Esophagus squamous epithelium (tissue), 5 donors: Measurements from ENCODE around the gene C9orf85. TPM values are rescaled to one million over a fixed set of nuclear protein-coding genes. Genes with fewer than 3 reads are reported as not detected.

ENCODE experiments used
- DNase-seq: peaks from one replicate; lab custom pipeline; 2025; lab: John Stamatoyannopoulos, UW
- H3K27ac ChIP-seq, 4 donors: fragments of 200-600 bp; sonication (generic); one replicate each; pipeline ENCODE4 v1.5.1; 2016 to 2019; ENCODE audit warnings: mild to moderate bottlenecking in 1 of 4
- H3K27me3 ChIP-seq, 4 donors: fragments of 200-600 bp; sonication (generic); 1 replicate in 3 of 4; 2 replicates in 1 of 4; pipeline versions ENCODE4 v1.5.1 to v1.6.0; 2017 to 2021; ENCODE audit warnings: antibody characterized with exemption in 1 of 4
- H3K36me3 ChIP-seq, 3 donors: fragments of 200-600 bp; sonication (generic); one replicate each; pipeline ENCODE4 v1.5.1; 2016 to 2019
- H3K4me1 ChIP-seq, 3 donors: fragments of 200-600 bp; sonication (generic); one replicate each; pipeline ENCODE4 v1.5.1; 2017 to 2019
- H3K4me3 ChIP-seq, 4 donors: fragments of 200-600 bp; sonication (generic); 1 replicate in 3 of 4; 2 replicates in 1 of 4; pipeline ENCODE4 v1.5.1; 2016 to 2019; ENCODE audit warnings: mild to moderate bottlenecking in 2 of 4, moderate library complexity in 1 of 4
- H3K9me3 ChIP-seq, 3 donors: fragments of 200-600 bp; sonication (generic); one replicate each; pipeline ENCODE4 v1.5.1; 2016 to 2019
- CTCF ChIP-seq, 6 experiments: fragments of 450-650 bp in 4 of 6; fragments of 200-600 bp in 2 of 6; sonication (generic) in 2 of 6; IDR thresholded peaks; one replicate each; pipeline ENCODE4 v1.5.1; 2016 to 2019; ENCODE audit warnings: antibody characterized with exemption in 6 of 6, mild to moderate bottlenecking in 4 of 6, moderate library complexity in 4 of 6
- POLR2A ChIP-seq, 4 donors: fragments of 450-650 bp; IDR thresholded peaks; one replicate each; pipeline ENCODE4 v1.6.1; 2017; ENCODE audit warnings: antibody characterized with exemption in 4 of 4, mild to moderate bottlenecking in 4 of 4, moderate library complexity in 3 of 4
- WGBS, 2 donors: methylation state at CpG; one replicate each; pipeline ENCODE4 v1.1.5; 2018; 5-methylcytosine and 5-hydroxymethylcytosine counted together
- intact Hi-C: fragments of 100-400 bp; cut with DNase I; formaldehyde crosslinking; loops from one replicate; pipeline ENCODE4 v1.15.0; 2022
- total RNA-seq, 4 donors: library from RNA; depleted of rRNA; stranded (reverse); fragments of >200 nt; gene quantifications; one replicate each; pipeline ENCODE4 v1.1.0, GENCODE V29; 2016
- donor health status: DM: yes; HTN: yes; CAD: no.

Gene C9orf85
- total RNA-seq, 4 donors from 2014 or later, result 9.1 to 12.8 (median 10.4) TPM

- no peaks in the 10 kb centered on the region for H3K4me1 ChIP-seq
- 61 to 65% methylated on average over 2 of the region's 2 CpGs for WGBS, 2 donors
- TF ChIP-seq CTCF (IDR thresholded peaks at IDR 0.05), result no peak
- TF ChIP-seq POLR2A (IDR thresholded peaks at IDR 0.05), result no peak
- H3K27me3 ChIP-seq, result no peaks in the 10 kb centered on the region
- no peak overlapping the region for H3K27ac ChIP-seq
- peaks cover 0 to 16% (median 0%) of the 10 kb centered on the region in 3 donors for H3K36me3 ChIP-seq
- no peaks in the 10 kb centered on the region for H3K9me3 ChIP-seq
- DNase-seq, result no peak
- no peak overlapping the region for H3K4me3 ChIP-seq
- intact Hi-C loops, result no loop called here
Measured at GRCh38 chr9:71984403-71984802, 73.0 kb downstream of the C9orf85 start.

- H3K27me3 ChIP-seq, result no peaks in the 10 kb centered on the region
- intact Hi-C loops, result no loop called here
- no peaks in the 10 kb centered on the region for H3K9me3 ChIP-seq
- DNase-seq, result no peak
- 86 to 89% methylated on average over 7 of the region's 7 CpGs for WGBS, 2 donors
- H3K36me3 ChIP-seq, result peaks cover 0 to 16% (median 0%) of the 10 kb centered on the region in 3 donors
- no peak overlapping the region for H3K27ac ChIP-seq
- H3K4me3 ChIP-seq, result no peak overlapping the region
- TF ChIP-seq CTCF (IDR thresholded peaks at IDR 0.05) (no peak), POLR2A (IDR thresholded peaks at IDR 0.05) (no peak)
- H3K4me1 ChIP-seq, result no peaks in the 10 kb centered on the region
Measured at GRCh38 chr9:71984831-71985281, 73.4 kb downstream of the C9orf85 start.

- Histone ChIP-seq H3K9me3 (no peaks in the 10 kb centered on the region), H3K27ac (no peak overlapping the region), H3K27me3 (no peaks in the 10 kb centered on the region), H3K36me3 (peaks cover 0 to 16% (median 0%) of the 10 kb centered on the region in 3 donors), H3K4me3 (no peak overlapping the region), H3K4me1 (no peaks in the 10 kb centered on the region)
- WGBS, 2 donors, result 82 to 85% methylated on average over 10 of the region's 10 CpGs
- TF ChIP-seq POLR2A (IDR thresholded peaks at IDR 0.05), result no peak
- no peak for TF ChIP-seq CTCF (IDR thresholded peaks at IDR 0.05)
- DNase-seq, result no peak
- intact Hi-C loops, result no loop called here
Measured at GRCh38 chr9:71985297-71985911, 74.0 kb downstream of the C9orf85 start.

GRCh38 chr9:71986900-71987299 is 75.5 kb downstream of the C9orf85 start:
- H3K4me1 ChIP-seq, result no peaks in the 10 kb centered on the region
- no peak for DNase-seq
- H3K4me3 ChIP-seq, result no peak overlapping the region
- WGBS, 2 donors, result 59 to 86% methylated on average over 3 of the region's 3 CpGs
- no peaks in the 10 kb centered on the region for H3K9me3 ChIP-seq
- peaks cover 0 to 16% (median 0%) of the 10 kb centered on the region in 3 donors for H3K36me3 ChIP-seq
- intact Hi-C loops, result no loop called here
- no peaks in the 10 kb centered on the region for H3K27me3 ChIP-seq
- no peak overlapping the region for H3K27ac ChIP-seq
- TF ChIP-seq POLR2A (IDR thresholded peaks at IDR 0.05) (no peak), CTCF (IDR thresholded peaks at IDR 0.05) (no peak)

- H3K36me3 ChIP-seq, result peaks cover 0 to 12% (median 0%) of the 10 kb centered on the region in 3 donors
- H3K9me3 ChIP-seq, result no peaks in the 10 kb centered on the region
- no peak for TF ChIP-seq POLR2A (IDR thresholded peaks at IDR 0.05)
- 81 to 88% methylated on average over 11 of the region's 11 CpGs for WGBS, 2 donors
- H3K27me3 ChIP-seq, result no peaks in the 10 kb centered on the region
- no peak overlapping the region for H3K27ac ChIP-seq
- H3K4me1 ChIP-seq, result no peaks in the 10 kb centered on the region
- intact Hi-C loops, result no loop called here
- H3K4me3 ChIP-seq, result no peak overlapping the region
- DNase-seq, result no peak
Measured at GRCh38 chr9:71987471-71988371, 76.3 kb downstream of the C9orf85 start.
